SK-N-SH (cell line): Measurements from ENCODE around the gene EHMT2. TPM values are rescaled to one million over a fixed set of nuclear protein-coding genes. Genes with fewer than 3 reads are reported as not detected.
A peak's percentile ranks its signal among the peaks of the same experiment; 100 is the strongest.

Experiments
- CTCF ChIA-PET: fragments of 300-600, 350-600 bp; formaldehyde crosslinking; extraction: SDS; loops from one replicate; lab custom pipeline; 2021; lab: Yijun Ruan, JAX
- POLR2A ChIA-PET: fragments of 350-600 bp; sonication (Branson Sonifier 250); formaldehyde crosslinking; extraction: SDS; loops from one replicate; lab custom pipeline; 2020; ENCODE audit warnings: antibody characterized with exemption, inconsistent platforms; lab: Yijun Ruan, JAX
- DNase-seq: peaks from one replicate; pipeline ENCODE4 v3.0.0; 2012
- H2AFZ ChIP-seq: fragments of 200-600 bp; sonication (generic); 2 replicates; pipeline ENCODE4 v1.8.1; 2016; ENCODE audit warnings: antibody characterized with exemption, mild to moderate bottlenecking, low read depth
- H3F3A ChIP-seq: fragments of 200-600 bp; sonication (generic); replicated peaks from 2 replicates; pipeline ENCODE3; 2016; ENCODE audit warnings: antibody characterized with exemption, mild to moderate bottlenecking; ENCODE audit not compliant: insufficient read depth
- H3K27ac ChIP-seq, 2 experiments: fragments of 200-500 bp in 1 of 2; fragments of 200-600 bp in 1 of 2; sonication (Bioruptor generic) in 1 of 2; sonication (generic), shearing (Covaris generic) in 1 of 2; 2 replicates each; pipeline versions ENCODE4 v1.5.1 to v1.6.1; 2014 to 2016; ENCODE audit warnings: low read depth in 2 of 2, inconsistent platforms in 1 of 2, low read length in 1 of 2, mild to moderate bottlenecking in 1 of 2, mixed read lengths in 1 of 2
- H3K27me3 ChIP-seq: fragments of 200-600 bp; sonication (generic), shearing (Covaris generic); 2 replicates; pipeline ENCODE4 v1.6.1; 2016; ENCODE audit warnings: mixed run types; ENCODE audit not compliant: insufficient read depth
- H3K36me3 ChIP-seq, 2 experiments: fragments of 200-500 bp in 1 of 2; fragments of 200-600 bp in 1 of 2; sonication (Bioruptor generic) in 1 of 2; sonication (generic) in 1 of 2; replicated peaks in 1 of 2; 2 replicates each; pipeline versions ENCODE3 to v1.5.1; 2014 to 2016; ENCODE audit warnings: low read length in 1 of 2, mild to moderate bottlenecking in 1 of 2; ENCODE audit not compliant: insufficient read depth in 2 of 2, control insufficient read depth in 1 of 2
- H3K4me1 ChIP-seq, 2 experiments: fragments of 200-500 bp in 1 of 2; fragments of 200-600 bp in 1 of 2; sonication (Bioruptor generic) in 1 of 2; sonication (generic), shearing (Covaris generic) in 1 of 2; 2 replicates each; pipeline versions ENCODE4 v1.5.1 to v1.6.1; 2014 to 2016; ENCODE audit warnings: low read depth in 1 of 2, low read length in 1 of 2, mixed run types in 1 of 2; ENCODE audit not compliant: insufficient read depth in 2 of 2, control insufficient read depth in 1 of 2
- H3K4me2 ChIP-seq: fragments of 200-600 bp; sonication (generic), shearing (Covaris generic); 2 replicates; pipeline ENCODE4 v1.6.1; 2017; ENCODE audit warnings: mixed run types
- H3K4me3 ChIP-seq, 2 experiments: fragments of 200-500 bp in 1 of 2; fragments of 200-600 bp in 1 of 2; sonication (Bioruptor generic) in 1 of 2; sonication (generic), shearing (Covaris generic) in 1 of 2; 2 replicates each; pipeline versions ENCODE4 v1.5.1 to v1.8.1; 2014 to 2016; ENCODE audit warnings: low read depth in 2 of 2, inconsistent platforms in 1 of 2, low read length in 1 of 2, mild to moderate bottlenecking in 1 of 2, mixed read lengths in 1 of 2, moderate library complexity in 1 of 2
- H3K79me2 ChIP-seq: fragments of 200-600 bp; sonication (generic); 2 replicates; pipeline ENCODE4 v1.8.1; 2017; ENCODE audit warnings: mild to moderate bottlenecking; ENCODE audit not compliant: insufficient read depth
- H3K9ac ChIP-seq: fragments of 200-600 bp; sonication (generic); 2 replicates; pipeline ENCODE4 v1.6.1; 2017; ENCODE audit warnings: mixed run types
- H3K9me2 ChIP-seq: fragments of 200-600 bp; sonication (generic); 2 replicates; pipeline ENCODE4 v1.6.1; 2017; ENCODE audit warnings: mixed run types
- H3K9me3 ChIP-seq: fragments of 200-600 bp; sonication (generic); 2 replicates; pipeline ENCODE4 v1.6.1; 2017; ENCODE audit warnings: mixed run types, mild to moderate bottlenecking, moderate library complexity
- H4K20me1 ChIP-seq: fragments of 200-600 bp; sonication (generic); 2 replicates; pipeline ENCODE4 v1.6.1; 2017; ENCODE audit warnings: mild to moderate bottlenecking, mixed run types; ENCODE audit not compliant: insufficient read depth
- FOXJ3 ChIP-seq: sonication (generic); formaldehyde crosslinking; IDR thresholded peaks from 2 replicates; pipeline ENCODE4 v1.5.1; 2020; ENCODE audit warnings: mild to moderate bottlenecking, missing genetic modification reagents
- GABPA ChIP-seq: IDR thresholded peaks from 2 replicates; pipeline ENCODE4 v1.4.0; 2012; ENCODE audit warnings: low read depth, mild to moderate bottlenecking
- GATA2 ChIP-seq: sonication (generic); formaldehyde crosslinking; IDR thresholded peaks from 2 replicates; pipeline ENCODE4 v1.5.0; 2020; ENCODE audit warnings: mild to moderate bottlenecking, missing genetic modification reagents
- JUND ChIP-seq: IDR thresholded peaks from 2 replicates; pipeline ENCODE4 v1.4.0; 2012
- MAX ChIP-seq: IDR thresholded peaks from 2 replicates; pipeline ENCODE4 v1.4.0; 2012; ENCODE audit warnings: low read depth
- MEF2A ChIP-seq: IDR thresholded peaks from 2 replicates; pipeline ENCODE4 v1.4.0; 2012; ENCODE audit warnings: low read depth, borderline replicate concordance
- NRF1 ChIP-seq: IDR thresholded peaks from 2 replicates; pipeline ENCODE4 v1.6.1; 2012; ENCODE audit warnings: low read depth, mild to moderate bottlenecking, low read length
- POLR2AphosphoS5 ChIP-seq: IDR thresholded peaks from 2 replicates; pipeline ENCODE4 v1.6.1; 2012; ENCODE audit warnings: low read depth, low read length
- RAD21 ChIP-seq: IDR thresholded peaks from 2 replicates; pipeline ENCODE4 v1.6.1; 2012; ENCODE audit warnings: mild to moderate bottlenecking, low read length
- TAF1 ChIP-seq: IDR thresholded peaks from 2 replicates; pipeline ENCODE4 v1.6.1; 2012; ENCODE audit warnings: low read depth, mild to moderate bottlenecking, low read length, moderate library complexity, borderline replicate concordance
- YY1 ChIP-seq: IDR thresholded peaks from 2 replicates; pipeline ENCODE4 v1.4.0; 2012; ENCODE audit warnings: low read depth, mild to moderate bottlenecking
- WGBS: methylation state at CpG from one replicate; pipeline ENCODE4 v1.1.6; 2017; ENCODE audit warnings: low lambda C conversion rate; 5-methylcytosine and 5-hydroxymethylcytosine counted together
- polyA plus RNA-seq, 3 experiments: library from polyadenylated mRNA; depleted of rRNA; stranded (reverse); fragments of >200 nt; gene quantifications; 2 replicates each; pipeline ENCODE4 v1.2.3, GENCODE V29; 2012
- TF ChIP-seq, protein P1 (sequence below): IDR thresholded peaks from 2 replicates; pipeline ENCODE4 v1.4.0; 2012; ENCODE audit warnings: low read depth, borderline replicate concordance
- TF ChIP-seq, protein P2 (sequence below): fragments of 150-350 bp; IDR thresholded peaks from 2 replicates; pipeline ENCODE4 v1.6.1; 2017; ENCODE audit warnings: antibody characterized with exemption, low read length, low read depth, borderline replicate concordance

EHMT2 gene
- polyA plus RNA-seq (2012; rRNA removed): 50.1 and 72.0 TPM in 2 replicates
- 25.3 and 39.7 TPM in 2 replicates for polyA plus RNA-seq (2012; cell fraction: cytosol; rRNA removed)
- polyA plus RNA-seq (2012; cell fraction: nucleus; rRNA removed): 209 and 212 TPM in 2 replicates

GRCh38 chr6:31897612-31898382, at the start of gene EHMT2:
EHMT2 (minus strand) TSS chr6:31897698; CDS start chr6:31897677, 21 bp downstream.
- WGBS: 2% methylated on average over 22 of the region's 49 CpGs
- no peaks in the 10 kb centered on the region for H3K9me3 ChIP-seq
- POLR2A ChIA-PET: interaction anchor here (0.5 to 1.8 kb wide), 12 partner anchors 9 to 1520 kb away, joined by 3 to 5 read pairs (median 4); partner anchors contain the start of genes CUTA, HSPA1A, HSPA1L and MSH5
- peak within 1 kb of the TSS; percentile 71; the same call in 1 of the 2 replicates for H2AFZ ChIP-seq
- peak; percentile 94 for DNase-seq
- peaks cover 20% of the 10 kb centered on the region; the same call in 1 of the 2 replicates for H3K79me2 ChIP-seq
- no peaks in the 10 kb centered on the region for H3K9me2 ChIP-seq
- peaks cover 5 to 38% of the 10 kb centered on the region in 2 experiments for H3K4me1 ChIP-seq
- H3K27ac ChIP-seq: peak within 1 kb of the TSS; percentile 41 to 80
- H3K4me3 ChIP-seq: peak within 1 kb of the TSS; percentile 89 to 94
- H3K27me3 ChIP-seq: no peaks in the 10 kb centered on the region
- H4K20me1 ChIP-seq: no peaks in the 10 kb centered on the region
- peak within 1 kb of the TSS; percentile 76 for H3K9ac ChIP-seq
- peaks cover 12% of the 10 kb centered on the region for H3F3A ChIP-seq
- TF ChIP-seq RAD21 (no peak; the same call in 1 of the 2 replicates), NRF1 (peak; percentile 46; the same call in 1 of the 2 replicates), MEF2A (no peak), FOXJ3 (no peak), TAF1 (0 out of 2 replicates have a peak, but pooled peaks have one; percentile 51), GABPA (0 out of 2 replicates have a peak, but pooled peaks have one; percentile 20), MAX (peak; percentile 76; the same call in 1 of the 2 replicates), GATA2 (CRISPR knock-in tag) (no peak), JUND (0 out of 2 replicates have a peak, but pooled peaks have one; percentile 10), POLR2AphosphoS5 (peak; percentile 61), YY1 (peak; percentile 73; the same call in 1 of the 2 replicates)
- TF ChIP-seq, protein P1, sequence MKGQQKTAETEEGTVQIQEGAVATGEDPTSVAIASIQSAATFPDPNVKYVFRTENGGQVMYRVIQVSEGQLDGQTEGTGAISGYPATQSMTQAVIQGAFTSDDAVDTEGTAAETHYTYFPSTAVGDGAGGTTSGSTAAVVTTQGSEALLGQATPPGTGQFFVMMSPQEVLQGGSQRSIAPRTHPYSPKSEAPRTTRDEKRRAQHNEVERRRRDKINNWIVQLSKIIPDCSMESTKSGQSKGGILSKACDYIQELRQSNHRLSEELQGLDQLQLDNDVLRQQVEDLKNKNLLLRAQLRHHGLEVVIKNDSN: peak; percentile 94
- TF ChIP-seq, protein P2, sequence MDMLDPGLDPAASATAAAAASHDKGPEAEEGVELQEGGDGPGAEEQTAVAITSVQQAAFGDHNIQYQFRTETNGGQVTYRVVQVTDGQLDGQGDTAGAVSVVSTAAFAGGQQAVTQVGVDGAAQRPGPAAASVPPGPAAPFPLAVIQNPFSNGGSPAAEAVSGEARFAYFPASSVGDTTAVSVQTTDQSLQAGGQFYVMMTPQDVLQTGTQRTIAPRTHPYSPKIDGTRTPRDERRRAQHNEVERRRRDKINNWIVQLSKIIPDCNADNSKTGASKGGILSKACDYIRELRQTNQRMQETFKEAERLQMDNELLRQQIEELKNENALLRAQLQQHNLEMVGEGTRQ: peak; percentile 82
- H3K36me3 ChIP-seq: peaks cover 18 to 28% of the 10 kb centered on the region in 2 experiments
- CTCF ChIA-PET: interaction anchor here (0.8 to 1.6 kb wide), 8 partner anchors 9 to 351 kb away, joined by 3 to 8 read pairs (median 3); partner anchors contain the start of genes ATP6V1G2 and DDAH2
- peak within 1 kb of the TSS; percentile 91 for H3K4me2 ChIP-seq
